SKM-1 treated with dmso at 0.1 percent for 144 hours (cell line): Measurements from ENCODE around the gene DCTN3.
A peak's percentile ranks its signal among the peaks of the same experiment; 100 is the strongest.
"Not testable (repeated sequence)": the region's sequence is repeated elsewhere in the genome, so short reads cannot be mapped to it uniquely, and the experiment has no call there.

ENCODE experiments used
- DNase-seq: peaks from one replicate; lab custom pipeline; 2025; ENCODE audit not compliant: unreplicated experiment; lab: John Stamatoyannopoulos, UW

DCTN3 gene

GRCh38 chr9:34647651-34648050 lies 27.4 kb upstream of the DCTN3 start:
- no peak for DNase-seq

GRCh38 chr9:34647084-34647403 lies 26.7 kb upstream of the DCTN3 start:
- DNase-seq = no peak

GRCh38 chr9:34646211-34647083 lies 26.2 kb upstream of the DCTN3 start, which contains the start of gene GALT:
GALT (plus strand) TSS chr9:34646675; CDS start chr9:34646705, 30 bp downstream.
- peak; percentile 81 for DNase-seq

GRCh38 chr9:34644766-34645314 lies 24.5 kb upstream of the DCTN3 start:
- no peak for DNase-seq

GRCh38 chr9:34642679-34643078 lies 22.4 kb upstream of the DCTN3 start:
- no peak for DNase-seq

- not testable (repeated sequence) for DNase-seq
These were observed 19.0 kb upstream of the DCTN3 start for GRCh38 chr9:34639322-34639721.

GRCh38 chr9:34638138-34638445 lies 17.8 kb upstream of the DCTN3 start:
- no peak for DNase-seq

GRCh38 chr9:34637356-34638137 lies 17.3 kb upstream of the DCTN3 start, which contains the start of gene SIGMAR1:
SIGMAR1 (minus strand) TSS chr9:34637787; CDS start chr9:34637697, 90 bp downstream.
- DNase-seq = peak; percentile 86

GRCh38 chr9:34636791-34637355 lies 16.6 kb upstream of the DCTN3 start:
- no peak for DNase-seq

GRCh38 chr9:34635556-34635955 lies 15.3 kb upstream of the DCTN3 start:
- DNase-seq = no peak

- no peak for DNase-seq
These were observed 14.4 kb upstream of the DCTN3 start for GRCh38 chr9:34634551-34635248.

- DNase-seq = peak; percentile 70
These were observed 13.7 kb upstream of the DCTN3 start for GRCh38 chr9:34633851-34634550.

GRCh38 chr9:34633166-34633565 lies 12.9 kb upstream of the DCTN3 start:
- no peak for DNase-seq

- DNase-seq = no peak
These were observed 10.3 kb upstream of the DCTN3 start for GRCh38 chr9:34630402-34631154.

GRCh38 chr9:34629491-34629808 lies 9.2 kb upstream of the DCTN3 start:
- DNase-seq = no peak

GRCh38 chr9:34628656-34629490 lies 8.6 kb upstream of the DCTN3 start, which contains the start of gene ARID3C:
ARID3C (minus strand) TSS chr9:34629066; CDS start chr9:34628014, 1,052 bp downstream.
- DNase-seq = no peak

GRCh38 chr9:34627716-34628655 lies 7.7 kb upstream of the DCTN3 start:
- DNase-seq = no peak

GRCh38 chr9:34625186-34625486 lies 4.8 kb upstream of the DCTN3 start:
- DNase-seq = no peak
